HepG2 (cell line): ENCODE results near the gene XPO5.

ENCODE experiments used
- AKNA ChIP-seq: sonication (generic); formaldehyde crosslinking; IDR thresholded peaks from 2 replicates; pipeline ENCODE4 v1.4.0; 2020; ENCODE audit warnings: missing genetic modification reagents, borderline replicate concordance
- ATF6 ChIP-seq: sonication (generic); formaldehyde crosslinking; conservative IDR thresholded peaks from 2 replicates; pipeline ENCODE4 v1.4.0; 2020; ENCODE audit warnings: missing genetic modification reagents
- CBX5 ChIP-seq: sonication (generic); formaldehyde crosslinking; IDR thresholded peaks from 2 replicates; pipeline ENCODE4 v1.4.0; 2020; ENCODE audit warnings: missing genetic modification reagents, borderline replicate concordance
- FOXM1 ChIP-seq: sonication (generic); formaldehyde crosslinking; IDR thresholded peaks from 2 replicates; pipeline ENCODE4 v1.5.0; 2020; ENCODE audit warnings: missing genetic modification reagents
- MTA3 ChIP-seq: sonication (generic); formaldehyde crosslinking; IDR thresholded peaks from 2 replicates; pipeline ENCODE4 v1.4.0; 2020; ENCODE audit warnings: missing genetic modification reagents
- NFIB ChIP-seq: sonication (generic); formaldehyde crosslinking; IDR thresholded peaks from 2 replicates; pipeline ENCODE4 v1.9.0; 2021; ENCODE audit warnings: missing genetic modification reagents, mild to moderate bottlenecking, borderline replicate concordance
- PAX8 ChIP-seq: sonication (generic); formaldehyde crosslinking; IDR thresholded peaks from 2 replicates; pipeline ENCODE4 v1.8.0; 2022; ENCODE audit warnings: mild to moderate bottlenecking, missing genetic modification reagents, borderline replicate concordance
- POGK ChIP-seq: sonication (generic); formaldehyde crosslinking; conservative IDR thresholded peaks from 2 replicates; pipeline ENCODE4 v1.8.0; 2022; ENCODE audit warnings: mild to moderate bottlenecking, moderate library complexity, missing genetic modification reagents
- ZBTB7B ChIP-seq: sonication (generic); formaldehyde crosslinking; IDR thresholded peaks from 2 replicates; pipeline ENCODE4 v1.4.0; 2020; ENCODE audit warnings: missing genetic modification reagents
- ZNF350 ChIP-seq: sonication (generic); formaldehyde crosslinking; IDR thresholded peaks from 2 replicates; pipeline ENCODE4 v1.4.0; 2020; ENCODE audit warnings: mild to moderate bottlenecking, low read depth, missing genetic modification reagents, borderline replicate concordance
- ZNF510 ChIP-seq: sonication (generic); formaldehyde crosslinking; IDR thresholded peaks from 2 replicates; pipeline ENCODE4 v1.4.0; 2020; ENCODE audit warnings: low read depth, mild to moderate bottlenecking, missing genetic modification reagents
- ZNF546 ChIP-seq: sonication (generic); formaldehyde crosslinking; conservative IDR thresholded peaks from 2 replicates; pipeline ENCODE4 v1.8.1; 2023; ENCODE audit warnings: mild to moderate bottlenecking, missing genetic modification reagents
- ZNF598 ChIP-seq: sonication (generic); formaldehyde crosslinking; IDR thresholded peaks from 2 replicates; pipeline ENCODE4 v1.5.1; 2020; ENCODE audit warnings: mild to moderate bottlenecking, missing genetic modification reagents, borderline replicate concordance

- TF ChIP-seq ZNF546 = no peak
- TF ChIP-seq PAX8 = no peak
- no peak for TF ChIP-seq ATF6 (CRISPR knock-in tag)
- no peak for TF ChIP-seq ZBTB7B (CRISPR knock-in tag)
- TF ChIP-seq ZNF510 (CRISPR knock-in tag) = no peak
- TF ChIP-seq POGK = no peak
- TF ChIP-seq ZNF350 = no peak
- no peak for TF ChIP-seq ZNF598 (CRISPR knock-in tag)
- TF ChIP-seq FOXM1 = no peak
- TF ChIP-seq NFIB = no peak
- TF ChIP-seq MTA3 (CRISPR knock-in tag) = no peak
- TF ChIP-seq AKNA = no peak
- no peak for TF ChIP-seq CBX5 (CRISPR knock-in tag)
These were observed 12.4 kb upstream of the XPO5 start for GRCh38 chr6:43588194-43588593.
